DND-41 (cell line): ENCODE data around the gene HLA-C.

ENCODE experiments used
- ATAC-seq: fragments of 200-7000 bp; cut with Tn5 transposase; 3 replicates; pipeline ENCODE4 v1.9.1; 2021; ENCODE audit warnings: low read depth; ENCODE audit not compliant: insufficient read depth
- DNase-seq: peaks from one replicate; pipeline ENCODE4 v3.0.0-alpha.2; 2020
- H2AFZ ChIP-seq: 2 replicates; pipeline ENCODE4 v1.6.0; 2012; ENCODE audit warnings: low read depth, low read length
- H3K27ac ChIP-seq: 2 replicates; pipeline ENCODE4 v1.5.1; 2012; ENCODE audit warnings: low read length, inconsistent platforms
- H3K27me3 ChIP-seq: fragments of 200-600 bp; sonication (generic); 2 replicates; pipeline ENCODE4 v1.6.0; 2012; ENCODE audit warnings: low read length, mild to moderate bottlenecking, inconsistent platforms; ENCODE audit not compliant: insufficient read depth, poor library complexity
- H3K36me3 ChIP-seq: 2 replicates; pipeline ENCODE4 v1.5.1; 2012; ENCODE audit warnings: low read length, inconsistent platforms; ENCODE audit not compliant: insufficient read depth
- H3K4me1 ChIP-seq: 2 replicates; pipeline ENCODE4 v1.5.1; 2012; ENCODE audit warnings: mild to moderate bottlenecking, low read length; ENCODE audit not compliant: insufficient read depth
- H3K4me2 ChIP-seq: 2 replicates; pipeline ENCODE4 v1.6.0; 2012; ENCODE audit warnings: mild to moderate bottlenecking, moderate library complexity, low read length, inconsistent platforms; ENCODE audit not compliant: insufficient read depth
- H3K4me3 ChIP-seq, 2 experiments: fragments of 200-600 bp in 1 of 2; shearing (Covaris generic) in 1 of 2; 2 replicates each; pipeline ENCODE4 v1.5.1; 2012 to 2016; ENCODE audit warnings: inconsistent platforms in 2 of 2, low read length in 2 of 2, mild to moderate bottlenecking in 2 of 2, low read depth in 1 of 2, moderate library complexity in 1 of 2
- H3K79me2 ChIP-seq: 2 replicates; pipeline ENCODE4 v1.6.0; 2012; ENCODE audit warnings: low read length, inconsistent platforms; ENCODE audit not compliant: insufficient read depth
- H3K9ac ChIP-seq: 2 replicates; pipeline ENCODE4 v1.6.0; 2012; ENCODE audit warnings: low read depth, mild to moderate bottlenecking, inconsistent platforms, low read length, moderate library complexity
- H3K9me3 ChIP-seq: 2 replicates; pipeline ENCODE4 v1.5.1; 2012; ENCODE audit warnings: low read length, moderate library complexity, mild to moderate bottlenecking, inconsistent platforms; ENCODE audit not compliant: insufficient read depth, severe bottlenecking
- H4K20me1 ChIP-seq: 2 replicates; pipeline ENCODE4 v1.6.0; 2012; ENCODE audit warnings: low read length; ENCODE audit not compliant: insufficient read depth
- CTCF ChIP-seq: IDR thresholded peaks from 2 replicates; pipeline ENCODE4 v1.5.1; 2012; ENCODE audit warnings: borderline replicate concordance, low read length, moderate library complexity, mild to moderate bottlenecking; ENCODE audit not compliant: poor library complexity, severe bottlenecking; ENCODE audit errors: extremely low read depth
- EZH2 ChIP-seq: IDR thresholded peaks from 3 replicates; pipeline ENCODE4 v1.6.1; 2012; ENCODE audit warnings: borderline replicate concordance, low read depth, mild to moderate bottlenecking, moderate library complexity, low read length, inconsistent platforms; ENCODE audit not compliant: severe bottlenecking

HLA-C gene

GRCh38 chr6:31309641-31310040 is 37.7 kb upstream of the HLA-C start:
- Histone ChIP-seq H3K4me2 (no peak overlapping the region), H3K9me3 (no peaks in the 10 kb centered on the region), H3K79me2 (no peaks in the 10 kb centered on the region), H3K36me3 (no peaks in the 10 kb centered on the region), H3K4me1 (no peaks in the 10 kb centered on the region), H2AFZ (no peak overlapping the region), H3K4me3 (no peak overlapping the region), H4K20me1 (no peaks in the 10 kb centered on the region), H3K9ac (no peak overlapping the region), H3K27me3 (peaks cover 11% of the 10 kb centered on the region), H3K27ac (no peak overlapping the region)
- no peak for TF ChIP-seq EZH2
- no peak for TF ChIP-seq CTCF
- DNase-seq (no peak), ATAC-seq (no peak)

- Histone ChIP-seq H3K9ac (no peak overlapping the region), H3K27ac (no peak overlapping the region), H4K20me1 (no peaks in the 10 kb centered on the region), H3K4me3 (no peak overlapping the region), H3K79me2 (no peaks in the 10 kb centered on the region), H3K27me3 (peaks cover 8% of the 10 kb centered on the region), H3K9me3 (no peaks in the 10 kb centered on the region), H3K36me3 (no peaks in the 10 kb centered on the region), H3K4me2 (no peak overlapping the region), H2AFZ (no peak overlapping the region), H3K4me1 (no peaks in the 10 kb centered on the region)
- DNase-seq, result no peak
- TF ChIP-seq CTCF (no peak), EZH2 (no peak)
- ATAC-seq, result no peak
Measured at GRCh38 chr6:31308845-31309175, 36.9 kb upstream of the HLA-C start.

- H3K4me2 ChIP-seq, result no peak overlapping the region
- H3K79me2 ChIP-seq, result no peaks in the 10 kb centered on the region
- H3K27me3 ChIP-seq, result peaks cover 12% of the 10 kb centered on the region
- ATAC-seq (no peak), DNase-seq (no peak)
- no peaks in the 10 kb centered on the region for H4K20me1 ChIP-seq
- no peak overlapping the region for H3K27ac ChIP-seq
- TF ChIP-seq EZH2, result no peak
- no peak overlapping the region for H2AFZ ChIP-seq
- H3K4me3 ChIP-seq, result no peak overlapping the region
- H3K36me3 ChIP-seq, result no peaks in the 10 kb centered on the region
- no peaks in the 10 kb centered on the region for H3K9me3 ChIP-seq
- no peak overlapping the region for H3K9ac ChIP-seq
- no peaks in the 10 kb centered on the region for H3K4me1 ChIP-seq
Measured at GRCh38 chr6:31308050-31308844, 36.4 kb upstream of the HLA-C start.

GRCh38 chr6:31307669-31308049 is 35.8 kb upstream of the HLA-C start:
- H3K4me2 ChIP-seq, result no peak overlapping the region

More at GRCh38 chr6:31307669-31308049, 35.8 kb upstream of the HLA-C start:
- TF ChIP-seq EZH2, result no peak
- no peak for TF ChIP-seq CTCF
- H3K9me3 ChIP-seq, result no peaks in the 10 kb centered on the region
- H3K27ac ChIP-seq, result no peak overlapping the region
- no peaks in the 10 kb centered on the region for H3K36me3 ChIP-seq
- no peak overlapping the region for H3K9ac ChIP-seq
- H4K20me1 ChIP-seq, result no peaks in the 10 kb centered on the region
- no peak for ATAC-seq
- H3K4me3 ChIP-seq, result no peak overlapping the region
- H2AFZ ChIP-seq, result no peak overlapping the region
- no peak for DNase-seq
- no peaks in the 10 kb centered on the region for H3K79me2 ChIP-seq
- H3K27me3 ChIP-seq, result peaks cover 9% of the 10 kb centered on the region
- no peaks in the 10 kb centered on the region for H3K4me1 ChIP-seq
